HL-60 (cell line): ENCODE data around the gene TRIM74.
"Not testable (repeated sequence)": the region's sequence is repeated elsewhere in the genome, so short reads cannot be mapped to it uniquely, and the experiment has no call there.

Experiments used
- GABPA ChIP-seq: IDR thresholded peaks from 2 replicates; pipeline ENCODE4 v1.6.1; 2012; ENCODE audit warnings: low read depth
- POLR2AphosphoS5 ChIP-seq: IDR thresholded peaks from 2 replicates; pipeline ENCODE4 v1.6.1; 2012; ENCODE audit warnings: low read depth
- TF ChIP-seq, protein P1 (sequence below): IDR thresholded peaks from one replicate; pipeline ENCODE4 v1.5.1; 2011; ENCODE audit warnings: low read length, control low read depth, inconsistent platforms; ENCODE audit not compliant: insufficient read depth
- TF ChIP-seq, protein P2 (sequence below): IDR thresholded peaks from 2 replicates; pipeline ENCODE4 v1.6.1; 2012; ENCODE audit warnings: low read depth; ENCODE audit not compliant: insufficient replicate concordance

- TF ChIP-seq, protein P1, sequence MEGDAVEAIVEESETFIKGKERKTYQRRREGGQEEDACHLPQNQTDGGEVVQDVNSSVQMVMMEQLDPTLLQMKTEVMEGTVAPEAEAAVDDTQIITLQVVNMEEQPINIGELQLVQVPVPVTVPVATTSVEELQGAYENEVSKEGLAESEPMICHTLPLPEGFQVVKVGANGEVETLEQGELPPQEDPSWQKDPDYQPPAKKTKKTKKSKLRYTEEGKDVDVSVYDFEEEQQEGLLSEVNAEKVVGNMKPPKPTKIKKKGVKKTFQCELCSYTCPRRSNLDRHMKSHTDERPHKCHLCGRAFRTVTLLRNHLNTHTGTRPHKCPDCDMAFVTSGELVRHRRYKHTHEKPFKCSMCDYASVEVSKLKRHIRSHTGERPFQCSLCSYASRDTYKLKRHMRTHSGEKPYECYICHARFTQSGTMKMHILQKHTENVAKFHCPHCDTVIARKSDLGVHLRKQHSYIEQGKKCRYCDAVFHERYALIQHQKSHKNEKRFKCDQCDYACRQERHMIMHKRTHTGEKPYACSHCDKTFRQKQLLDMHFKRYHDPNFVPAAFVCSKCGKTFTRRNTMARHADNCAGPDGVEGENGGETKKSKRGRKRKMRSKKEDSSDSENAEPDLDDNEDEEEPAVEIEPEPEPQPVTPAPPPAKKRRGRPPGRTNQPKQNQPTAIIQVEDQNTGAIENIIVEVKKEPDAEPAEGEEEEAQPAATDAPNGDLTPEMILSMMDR, result not testable (repeated sequence)
- TF ChIP-seq GABPA, POLR2AphosphoS5: not testable (repeated sequence)
- TF ChIP-seq, protein P2, sequence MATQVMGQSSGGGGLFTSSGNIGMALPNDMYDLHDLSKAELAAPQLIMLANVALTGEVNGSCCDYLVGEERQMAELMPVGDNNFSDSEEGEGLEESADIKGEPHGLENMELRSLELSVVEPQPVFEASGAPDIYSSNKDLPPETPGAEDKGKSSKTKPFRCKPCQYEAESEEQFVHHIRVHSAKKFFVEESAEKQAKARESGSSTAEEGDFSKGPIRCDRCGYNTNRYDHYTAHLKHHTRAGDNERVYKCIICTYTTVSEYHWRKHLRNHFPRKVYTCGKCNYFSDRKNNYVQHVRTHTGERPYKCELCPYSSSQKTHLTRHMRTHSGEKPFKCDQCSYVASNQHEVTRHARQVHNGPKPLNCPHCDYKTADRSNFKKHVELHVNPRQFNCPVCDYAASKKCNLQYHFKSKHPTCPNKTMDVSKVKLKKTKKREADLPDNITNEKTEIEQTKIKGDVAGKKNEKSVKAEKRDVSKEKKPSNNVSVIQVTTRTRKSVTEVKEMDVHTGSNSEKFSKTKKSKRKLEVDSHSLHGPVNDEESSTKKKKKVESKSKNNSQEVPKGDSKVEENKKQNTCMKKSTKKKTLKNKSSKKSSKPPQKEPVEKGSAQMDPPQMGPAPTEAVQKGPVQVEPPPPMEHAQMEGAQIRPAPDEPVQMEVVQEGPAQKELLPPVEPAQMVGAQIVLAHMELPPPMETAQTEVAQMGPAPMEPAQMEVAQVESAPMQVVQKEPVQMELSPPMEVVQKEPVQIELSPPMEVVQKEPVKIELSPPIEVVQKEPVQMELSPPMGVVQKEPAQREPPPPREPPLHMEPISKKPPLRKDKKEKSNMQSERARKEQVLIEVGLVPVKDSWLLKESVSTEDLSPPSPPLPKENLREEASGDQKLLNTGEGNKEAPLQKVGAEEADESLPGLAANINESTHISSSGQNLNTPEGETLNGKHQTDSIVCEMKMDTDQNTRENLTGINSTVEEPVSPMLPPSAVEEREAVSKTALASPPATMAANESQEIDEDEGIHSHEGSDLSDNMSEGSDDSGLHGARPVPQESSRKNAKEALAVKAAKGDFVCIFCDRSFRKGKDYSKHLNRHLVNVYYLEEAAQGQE, result not testable (repeated sequence)
These were observed 6.5 kb upstream of the TRIM74 start for GRCh38 chr7:72975656-72976286.
